WERI-Rb-1 (cell line): ENCODE measurements around the gene RNF225.

Source experiments
- DNase-seq: peaks from one replicate; pipeline ENCODE4 v3.0.0-alpha.2; 2020
- H3K27ac ChIP-seq: fragments of 250-450 bp; sonication (Bioruptor Pico); 2 replicates; pipeline ENCODE4 v1.5.1; 2020; ENCODE audit warnings: mild to moderate bottlenecking, moderate library complexity
- H3K27me3 ChIP-seq: fragments of 250-450 bp; sonication (Bioruptor Pico); 2 replicates; pipeline ENCODE4 v1.5.1; 2021; ENCODE audit warnings: mild to moderate bottlenecking, low read depth, moderate library complexity; ENCODE audit not compliant: insufficient read depth, severe bottlenecking
- H3K36me3 ChIP-seq: fragments of 250-450 bp; sonication (Bioruptor Pico); 2 replicates; pipeline ENCODE4 v1.5.1; 2020; ENCODE audit warnings: mild to moderate bottlenecking, moderate library complexity
- H3K4me3 ChIP-seq: 2 replicates; pipeline ENCODE4 v1.5.1; 2011; ENCODE audit warnings: low read depth, mild to moderate bottlenecking, control low read depth, low read length
- H3K9me3 ChIP-seq: fragments of 250-450 bp; sonication (Bioruptor Pico); 2 replicates; pipeline ENCODE4 v1.5.1; 2021; ENCODE audit warnings: mild to moderate bottlenecking, moderate library complexity; ENCODE audit not compliant: severe bottlenecking
- TF ChIP-seq, protein P1 (sequence below): IDR thresholded peaks from 2 replicates; pipeline ENCODE4 v1.5.1; 2011; ENCODE audit warnings: low read depth, mild to moderate bottlenecking, control low read depth, inconsistent platforms, low read length

RNF225 gene

DNA sequence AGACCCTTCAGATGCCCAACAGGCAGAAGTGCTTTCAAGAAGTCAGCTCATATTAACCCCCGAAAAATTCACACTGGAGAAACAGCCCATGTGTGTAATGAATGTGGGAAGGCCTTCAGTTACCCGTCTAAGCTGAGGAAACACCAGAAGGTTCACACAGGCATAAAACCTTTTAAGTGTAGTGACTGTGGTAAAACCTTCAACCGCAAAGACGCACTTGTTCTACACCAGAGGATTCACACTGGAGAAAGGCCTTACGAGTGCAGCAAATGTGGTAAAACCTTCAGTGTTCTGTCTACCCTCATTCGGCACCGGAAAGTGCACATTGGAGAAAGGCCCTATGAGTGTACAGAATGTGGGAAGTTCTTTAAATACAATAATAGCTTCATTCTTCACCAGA lies 21.6 kb downstream of the RNF225 start:
- Histone ChIP-seq H3K36me3 (peaks cover 45% of the 10 kb centered on the region), H3K27ac (no peak overlapping the region), H3K27me3 (no peaks in the 10 kb centered on the region), H3K4me3 (no peak overlapping the region), H3K9me3 (no peaks in the 10 kb centered on the region)
- no peak for DNase-seq
- TF ChIP-seq, protein P1, sequence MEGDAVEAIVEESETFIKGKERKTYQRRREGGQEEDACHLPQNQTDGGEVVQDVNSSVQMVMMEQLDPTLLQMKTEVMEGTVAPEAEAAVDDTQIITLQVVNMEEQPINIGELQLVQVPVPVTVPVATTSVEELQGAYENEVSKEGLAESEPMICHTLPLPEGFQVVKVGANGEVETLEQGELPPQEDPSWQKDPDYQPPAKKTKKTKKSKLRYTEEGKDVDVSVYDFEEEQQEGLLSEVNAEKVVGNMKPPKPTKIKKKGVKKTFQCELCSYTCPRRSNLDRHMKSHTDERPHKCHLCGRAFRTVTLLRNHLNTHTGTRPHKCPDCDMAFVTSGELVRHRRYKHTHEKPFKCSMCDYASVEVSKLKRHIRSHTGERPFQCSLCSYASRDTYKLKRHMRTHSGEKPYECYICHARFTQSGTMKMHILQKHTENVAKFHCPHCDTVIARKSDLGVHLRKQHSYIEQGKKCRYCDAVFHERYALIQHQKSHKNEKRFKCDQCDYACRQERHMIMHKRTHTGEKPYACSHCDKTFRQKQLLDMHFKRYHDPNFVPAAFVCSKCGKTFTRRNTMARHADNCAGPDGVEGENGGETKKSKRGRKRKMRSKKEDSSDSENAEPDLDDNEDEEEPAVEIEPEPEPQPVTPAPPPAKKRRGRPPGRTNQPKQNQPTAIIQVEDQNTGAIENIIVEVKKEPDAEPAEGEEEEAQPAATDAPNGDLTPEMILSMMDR = no peak

DNA sequence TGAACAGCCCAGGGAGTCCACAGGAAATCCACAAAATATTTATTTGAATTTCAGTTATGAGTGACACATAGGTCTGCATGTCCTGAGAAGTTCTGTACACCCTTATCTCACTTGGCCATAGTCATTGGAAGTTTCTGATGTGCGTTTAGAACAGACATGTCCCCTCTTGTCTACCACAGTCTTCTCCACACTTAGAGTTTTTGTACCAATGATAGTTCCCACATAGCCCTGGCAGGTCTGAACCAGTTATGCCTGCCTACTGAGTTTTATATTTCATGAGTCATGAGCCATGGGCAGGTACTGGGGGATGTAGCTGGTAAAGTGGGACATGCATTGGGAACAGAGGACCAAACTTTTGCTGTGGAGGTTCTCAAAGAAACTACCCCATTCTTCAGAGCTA lies 33.2 kb downstream of the RNF225 start:
- TF ChIP-seq, protein P1 = no peak
- DNase-seq = no peak
- Histone ChIP-seq H3K27ac (no peak overlapping the region), H3K4me3 (no peak overlapping the region), H3K27me3 (no peaks in the 10 kb centered on the region), H3K36me3 (peaks cover 51% of the 10 kb centered on the region), H3K9me3 (peaks cover 47% of the 10 kb centered on the region)

DNA sequence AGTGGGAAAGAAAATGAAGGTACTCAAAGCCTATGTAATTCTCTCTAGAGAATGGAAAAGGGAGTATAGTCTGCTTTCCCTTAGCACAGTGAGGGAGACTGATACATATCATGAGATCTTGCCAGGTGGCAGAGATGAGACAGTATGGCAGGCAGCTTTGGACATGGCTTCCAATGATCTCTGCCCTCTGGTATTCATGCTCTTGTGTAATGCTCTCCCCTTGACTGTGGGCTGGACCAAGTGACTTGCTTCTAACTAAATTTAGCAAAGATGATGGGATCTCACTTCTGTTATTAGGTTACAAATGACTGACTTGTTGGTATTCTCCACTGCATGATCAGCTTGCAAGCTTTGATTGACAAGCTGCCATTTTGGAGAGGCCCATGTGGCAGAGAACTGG lies 34.3 kb downstream of the RNF225 start:
- peaks cover 63% of the 10 kb centered on the region for H3K36me3 ChIP-seq
- peaks cover 56% of the 10 kb centered on the region for H3K9me3 ChIP-seq
- H3K4me3 ChIP-seq = no peak overlapping the region
- TF ChIP-seq, protein P1 = no peak
- no peak for DNase-seq
- H3K27ac ChIP-seq = no peak overlapping the region
- H3K27me3 ChIP-seq = no peaks in the 10 kb centered on the region

DNA sequence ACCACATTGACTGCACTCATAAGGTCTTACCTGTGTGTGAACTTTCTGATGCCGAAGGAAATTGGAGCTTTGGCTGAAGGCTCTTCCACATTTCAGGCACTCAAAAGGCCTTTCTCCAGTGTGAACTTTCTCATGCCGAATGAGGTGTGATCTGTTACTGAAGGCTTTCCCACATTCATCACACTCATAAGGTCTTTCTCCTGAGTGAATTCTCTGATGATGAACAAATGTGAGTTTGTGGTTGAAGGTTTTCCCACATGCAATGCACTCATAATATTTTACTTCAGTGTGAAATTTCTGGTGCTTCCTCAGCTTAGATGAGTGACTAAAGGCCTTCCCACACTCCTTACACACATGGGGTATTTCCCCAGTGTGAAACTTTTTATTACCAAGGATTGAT lies 38.8 kb downstream of the RNF225 start:
- TF ChIP-seq, protein P1 = no peak
- H3K27me3 ChIP-seq = no peaks in the 10 kb centered on the region
- H3K9me3 ChIP-seq = peaks cover 59% of the 10 kb centered on the region
- H3K27ac ChIP-seq = no peak overlapping the region
- H3K4me3 ChIP-seq = no peak overlapping the region
- peaks cover 87% of the 10 kb centered on the region for H3K36me3 ChIP-seq
- DNase-seq = no peak

DNA sequence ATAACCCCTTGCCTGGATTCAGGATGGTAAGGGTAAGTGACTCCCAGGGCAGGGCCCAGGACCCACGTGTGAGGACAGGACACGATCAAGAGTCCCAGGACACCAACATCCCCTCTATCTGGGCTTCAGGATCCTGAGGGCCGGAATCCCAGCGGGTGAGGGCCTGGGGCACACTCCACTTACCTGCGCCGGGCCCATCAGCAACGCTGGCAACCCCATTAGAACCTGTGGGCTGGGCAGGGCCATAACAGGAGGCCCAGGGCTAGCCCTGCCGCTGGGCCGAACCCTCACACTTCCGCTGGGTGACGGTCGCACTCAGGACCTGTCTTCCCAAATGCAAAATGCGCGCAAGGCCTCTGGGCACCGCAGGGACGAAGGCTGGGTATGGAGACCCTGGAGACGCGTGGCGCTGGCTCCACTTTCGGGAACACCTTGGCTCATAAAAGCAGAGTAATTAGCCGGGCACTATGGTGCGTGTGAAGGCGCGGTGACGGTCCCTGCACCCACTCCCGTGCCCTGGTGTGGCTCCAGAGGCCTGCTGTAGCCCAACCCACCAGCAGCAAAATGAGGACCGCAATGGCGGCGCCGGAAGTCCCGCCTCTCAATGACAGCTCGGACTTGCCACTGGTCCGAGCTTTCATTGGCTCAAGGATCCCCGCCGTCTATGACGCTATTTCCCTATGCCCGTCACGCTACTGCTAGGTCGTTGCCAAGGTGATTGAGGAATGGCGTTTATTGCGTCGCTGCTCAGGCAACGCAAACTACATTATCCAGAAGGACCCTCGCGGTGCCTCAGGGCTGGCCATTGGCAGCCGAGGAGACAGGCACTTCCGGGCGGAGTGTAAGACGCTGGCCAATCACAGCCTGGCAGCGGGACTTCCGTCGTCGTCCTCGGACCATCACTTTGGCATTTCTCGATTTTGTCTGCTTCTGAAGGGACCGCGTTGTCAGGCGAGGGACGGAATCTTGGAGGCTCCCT lies 44.4 kb downstream of the RNF225 start, which contains the start of gene ZNF132:
Gene ZNF132 (minus strand): TSS at position 578 of the 979 bp plus-strand sequence. CDS start 332 bp downstream, at position 246.
- Histone ChIP-seq H3K27ac (peak within 1 kb of the TSS; percentile 63), H3K9me3 (peaks cover 10% of the 10 kb centered on the region), H3K4me3 (peak within 1 kb of the TSS; percentile 82), H3K36me3 (peaks cover 32% of the 10 kb centered on the region), H3K27me3 (no peaks in the 10 kb centered on the region)
- peak; percentile 97 for DNase-seq
- TF ChIP-seq, protein P1 = no peak
